T-cell (primary cell): ENCODE measurements around the gene LAPTM5. TPM values are rescaled to one million over a fixed set of nuclear protein-coding genes. Genes with fewer than 3 reads are reported as not detected.

Experiments
- ATAC-seq, 4 experiments: fragments of 200-7000 bp in 3 of 4; fragments of 150-1000 bp in 1 of 4; cut with Tn5 transposase; replicated peaks in 1 of 4; 1 replicate in 3 of 4; 2 replicates in 1 of 4; pipeline ENCODE4 v1.10.0; 2021; ENCODE audit warnings: moderate library complexity in 3 of 4, mild to moderate bottlenecking in 2 of 4, moderate number of reproducible peaks in 1 of 4
- CTCF ChIA-PET, 2 donors: fragments of 300-600 bp; sonication (Branson Sonifier 250); formaldehyde crosslinking; loops; one replicate each; lab custom pipeline; 2022; ENCODE audit warnings: antibody characterized with exemption in 2 of 2; lab: Charles Lee
- POLR2A ChIA-PET, 2 donors: fragments of 300-600 bp; sonication (Branson Sonifier 250); formaldehyde crosslinking; loops; one replicate each; lab custom pipeline; 2022; ENCODE audit warnings: antibody characterized with exemption in 2 of 2; lab: Charles Lee
- DNase-seq, 35 experiments: peaks; one replicate each; pipeline versions ENCODE4 v3.0.0 to v3.0.0-alpha.2; 2013 to 2023
- H3K27ac ChIP-seq: one replicate; pipeline ENCODE4 v1.5.1; 2013; ENCODE audit warnings: low read length
- H3K27me3 ChIP-seq, 2 experiments: replicated peaks in 1 of 2; 1 replicate in 1 of 2; 2 replicates in 1 of 2; pipeline versions ENCODE4 v1.6.1 to v1.7.0; 2013; ENCODE audit warnings: low read length in 1 of 2, mixed read lengths in 1 of 2; ENCODE audit not compliant: control insufficient read depth in 2 of 2, insufficient read depth in 2 of 2; ENCODE audit errors: extremely low read depth in 1 of 2
- H3K36me3 ChIP-seq, 2 donors: 1 replicate in 1 of 2; 2 replicates in 1 of 2; pipeline versions ENCODE4 v1.6.1 to v1.7.0; 2013; ENCODE audit warnings: low read length in 1 of 2; ENCODE audit not compliant: control insufficient read depth in 2 of 2, insufficient read depth in 1 of 2; ENCODE audit errors: extremely low read depth in 1 of 2
- H3K4me1 ChIP-seq, 2 experiments: 1 replicate in 1 of 2; 2 replicates in 1 of 2; pipeline versions ENCODE4 v1.6.1 to v1.7.0; 2013; ENCODE audit warnings: low read length in 2 of 2, mixed read lengths in 1 of 2; ENCODE audit not compliant: insufficient read depth in 2 of 2, control insufficient read depth in 1 of 2; ENCODE audit errors: extremely low read depth in 1 of 2
- H3K4me3 ChIP-seq, 2 donors: 1 replicate in 1 of 2; 2 replicates in 1 of 2; pipeline versions ENCODE4 v1.5.1 to v1.7.0; 2013; ENCODE audit warnings: mild to moderate bottlenecking in 2 of 2, low read length in 1 of 2, moderate library complexity in 1 of 2; ENCODE audit not compliant: control insufficient read depth in 1 of 2; ENCODE audit errors: extremely low read depth in 1 of 2
- H3K9me3 ChIP-seq: 2 replicates; pipeline ENCODE4 v1.7.0; 2013
- H3K27ac Mint-ChIP-seq, 2 donors: one replicate each; pipeline ENCODE4 v1.8.0; 2020 to 2021; ENCODE audit warnings: mild to moderate bottlenecking in 2 of 2, mixed read lengths in 2 of 2
- H3K27me3 Mint-ChIP-seq, 2 donors: one replicate each; pipeline ENCODE4 v1.8.0; 2021 to 2022; ENCODE audit warnings: mixed read lengths in 2 of 2
- H3K36me3 Mint-ChIP-seq: one replicate; pipeline ENCODE4 v1.8.0; 2021; ENCODE audit warnings: mixed read lengths
- H3K4me1 Mint-ChIP-seq, 3 donors: one replicate each; pipeline ENCODE4 v1.8.0; 2020 to 2022; ENCODE audit warnings: mixed read lengths in 3 of 3, mild to moderate bottlenecking in 1 of 3
- H3K4me3 Mint-ChIP-seq, 3 donors: one replicate each; pipeline ENCODE4 v1.8.0; 2020 to 2022; ENCODE audit warnings: mild to moderate bottlenecking in 3 of 3, mixed read lengths in 3 of 3, moderate library complexity in 3 of 3
- H3K9me3 Mint-ChIP-seq, 3 donors: one replicate each; pipeline ENCODE4 v1.8.0; 2020 to 2022; ENCODE audit warnings: mixed read lengths in 3 of 3
- WGBS: methylation state at CpG from one replicate; pipeline ENCODE4 v1.1.5; 2013; ENCODE audit warnings: missing lambda C conversion rate; ENCODE audit not compliant: insufficient coverage; 5-methylcytosine and 5-hydroxymethylcytosine counted together
- total RNA-seq, 35 experiments: library from RNA in 6 of 35; stranded (reverse) in 6 of 35; fragments of 120-200 nt in 1 of 35; gene quantifications; one replicate each; pipeline versions ENCODE4 v1.2.1 to v1.2.4 and lab custom pipeline; 2013 to 2026

The LAPTM5 gene
- total RNA-seq, 5 donors from 2014 or later (not counting 1 experiment from before 2014, with no cell fraction given): 529 to 586 (median 559) TPM

DNA sequence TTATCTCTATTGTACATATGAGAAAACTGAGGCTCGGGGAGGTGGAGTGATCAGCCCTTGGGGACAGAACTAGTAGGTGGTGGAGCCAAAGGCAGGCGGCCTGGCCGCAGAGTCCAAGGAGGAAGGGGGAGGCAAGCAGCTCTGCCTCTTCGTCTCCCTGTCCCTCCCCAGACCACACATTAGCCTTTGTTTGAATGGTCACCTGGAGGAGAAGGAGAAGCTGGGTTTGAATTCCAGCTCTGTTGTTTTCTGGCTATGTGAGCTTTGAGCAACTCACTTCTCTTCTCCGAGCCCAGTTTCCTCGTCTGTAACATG, 21.4 kb upstream of the LAPTM5 start:
- Histone ChIP-seq H3K9me3 (no peaks in the 10 kb centered on the region), H3K27me3 (peaks cover 0 to 17% of the 10 kb centered on the region in 2 experiments), H3K4me1 (peaks cover 4 to 19% of the 10 kb centered on the region in 2 experiments), H3K36me3 (no peaks in the 10 kb centered on the region), H3K27ac (no peak overlapping the region), H3K4me3 (no peak overlapping the region)
- DNase-seq (no peak), ATAC-seq (no peak)
- Mint-ChIP-seq H3K4me3 (peak overlapping the region in 1 of 3 donors; percentile 17), H3K9me3 (no peaks in the 10 kb centered on the region), H3K27me3 (peaks cover 0 to 1% of the 10 kb centered on the region in 2 donors), H3K27ac (peak overlapping the region in 1 of 2 donors; percentile 58), H3K4me1 (peaks cover 13 to 21% (median 21%) of the 10 kb centered on the region in 3 donors), H3K36me3 (no peaks in the 10 kb centered on the region)
- ChIA-PET CTCF (interaction anchor here (1.3 to 3.9 kb wide), 6 partner anchors 12 to 59 kb away, joined by 5 to 114 read pairs (median 32); partner anchors contain the start of genes LAPTM5 (in 1 of the 2) and MATN1 (in 1 of the 2)), POLR2A (interaction anchor here in 1 of 2 donors (1.2 kb wide), 1 partner anchor 61 kb away, joined by 5 read pairs; no protein-coding TSS in a partner anchor)
- no CpG with 5 or more reads among the region's 6 CpGs for WGBS

DNA sequence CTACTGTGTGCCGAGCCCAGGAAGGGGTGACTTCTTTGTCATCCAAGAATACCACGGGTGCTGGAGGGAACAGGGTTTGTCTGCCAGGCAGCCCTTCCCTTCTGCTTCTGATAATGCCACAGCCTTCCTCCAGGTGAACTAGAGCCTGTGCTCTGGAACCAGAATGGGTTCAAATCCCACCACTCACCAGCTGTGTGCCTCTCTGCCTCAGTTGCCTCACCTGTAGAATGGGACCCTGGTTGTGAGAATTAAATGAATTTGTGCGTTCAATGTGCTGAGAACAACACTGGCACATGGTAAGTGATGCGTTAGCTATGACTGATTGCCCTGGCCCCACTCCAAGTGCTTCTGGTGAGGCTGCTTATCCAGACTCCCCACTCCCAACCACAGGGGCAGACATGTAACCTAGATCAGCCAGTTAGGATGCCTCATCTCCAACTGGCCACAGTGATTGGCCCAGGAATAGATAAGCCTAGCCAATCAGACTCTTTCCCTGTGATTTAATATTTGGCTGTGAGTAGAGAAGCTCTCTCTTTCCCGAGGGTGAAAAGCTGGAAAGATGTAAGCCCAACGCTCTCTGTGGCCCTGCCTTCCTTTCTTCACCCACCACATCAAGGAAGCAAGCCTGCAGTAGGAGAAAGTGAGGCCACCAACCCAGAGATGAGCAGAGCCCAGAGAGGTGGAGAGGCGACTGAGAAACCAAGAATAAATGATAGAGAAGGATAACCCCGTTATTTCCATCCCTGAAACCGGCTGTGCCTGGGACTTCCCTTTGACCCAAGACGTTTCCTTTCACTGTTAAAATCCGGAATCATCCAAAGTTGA, 20.8 kb upstream of the LAPTM5 start:
- WGBS: 100% methylated on average over 3 of the region's 11 CpGs
- Mint-ChIP-seq H3K4me1 (peaks cover 13 to 21% (median 21%) of the 10 kb centered on the region in 3 donors), H3K9me3 (no peaks in the 10 kb centered on the region), H3K4me3 (no peak overlapping the region), H3K27ac (no peak overlapping the region), H3K36me3 (no peaks in the 10 kb centered on the region), H3K27me3 (peaks cover 0 to 1% of the 10 kb centered on the region in 2 donors)
- ChIA-PET CTCF (interaction anchor here (0.9 to 3.9 kb wide), 6 partner anchors 17 to 58 kb away, joined by 4 to 114 read pairs (median 32); partner anchors contain the start of genes LAPTM5 (in 1 of the 2) and MATN1 (in 1 of the 2)), POLR2A (no interaction called here)
- Histone ChIP-seq H3K36me3 (no peaks in the 10 kb centered on the region), H3K4me1 (peaks cover 4 to 19% of the 10 kb centered on the region in 2 experiments), H3K27ac (no peak overlapping the region), H3K9me3 (no peaks in the 10 kb centered on the region), H3K27me3 (peaks cover 0 to 15% of the 10 kb centered on the region in 2 experiments), H3K4me3 (no peak overlapping the region)
- DNase-seq (no peak), ATAC-seq (no peak)

DNA sequence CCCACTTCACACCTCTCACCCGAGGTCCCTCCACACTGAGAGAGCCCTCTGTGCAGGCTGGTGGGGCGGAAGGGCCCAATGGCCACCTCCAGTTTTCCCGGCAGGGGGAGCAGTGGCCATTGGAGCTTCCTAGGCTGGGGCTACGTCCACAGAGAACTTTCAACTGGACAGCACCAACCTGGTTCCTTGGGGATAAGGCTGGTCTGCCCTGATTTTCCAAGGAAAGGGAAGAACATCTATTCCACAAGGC, 20.3 kb upstream of the LAPTM5 start:
- no peak overlapping the region for H3K27ac Mint-ChIP-seq
- no peaks in the 10 kb centered on the region for H3K36me3 Mint-ChIP-seq
- no peak overlapping the region for H3K4me3 Mint-ChIP-seq
- H3K9me3 Mint-ChIP-seq: no peaks in the 10 kb centered on the region
- Histone ChIP-seq H3K27me3 (peaks cover 0 to 13% of the 10 kb centered on the region in 2 experiments), H3K9me3 (no peaks in the 10 kb centered on the region), H3K27ac (no peak overlapping the region), H3K4me1 (peaks cover 4 to 18% of the 10 kb centered on the region in 2 experiments), H3K4me3 (no peak overlapping the region), H3K36me3 (no peaks in the 10 kb centered on the region)
- DNase-seq (no peak), ATAC-seq (no peak)
- CTCF ChIA-PET: interaction anchor here (0.7 to 3.9 kb wide), 5 partner anchors 16 to 58 kb away, joined by 3 to 114 read pairs (median 39); partner anchors contain the start of gene MATN1 (in 1 of the 2)
- peaks cover 0 to 1% of the 10 kb centered on the region in 2 donors for H3K27me3 Mint-ChIP-seq
- WGBS: 63% methylated on average over 4 of the region's 4 CpGs
- peaks cover 13 to 21% (median 21%) of the 10 kb centered on the region in 3 donors for H3K4me1 Mint-ChIP-seq
- POLR2A ChIA-PET: no interaction called here

DNA sequence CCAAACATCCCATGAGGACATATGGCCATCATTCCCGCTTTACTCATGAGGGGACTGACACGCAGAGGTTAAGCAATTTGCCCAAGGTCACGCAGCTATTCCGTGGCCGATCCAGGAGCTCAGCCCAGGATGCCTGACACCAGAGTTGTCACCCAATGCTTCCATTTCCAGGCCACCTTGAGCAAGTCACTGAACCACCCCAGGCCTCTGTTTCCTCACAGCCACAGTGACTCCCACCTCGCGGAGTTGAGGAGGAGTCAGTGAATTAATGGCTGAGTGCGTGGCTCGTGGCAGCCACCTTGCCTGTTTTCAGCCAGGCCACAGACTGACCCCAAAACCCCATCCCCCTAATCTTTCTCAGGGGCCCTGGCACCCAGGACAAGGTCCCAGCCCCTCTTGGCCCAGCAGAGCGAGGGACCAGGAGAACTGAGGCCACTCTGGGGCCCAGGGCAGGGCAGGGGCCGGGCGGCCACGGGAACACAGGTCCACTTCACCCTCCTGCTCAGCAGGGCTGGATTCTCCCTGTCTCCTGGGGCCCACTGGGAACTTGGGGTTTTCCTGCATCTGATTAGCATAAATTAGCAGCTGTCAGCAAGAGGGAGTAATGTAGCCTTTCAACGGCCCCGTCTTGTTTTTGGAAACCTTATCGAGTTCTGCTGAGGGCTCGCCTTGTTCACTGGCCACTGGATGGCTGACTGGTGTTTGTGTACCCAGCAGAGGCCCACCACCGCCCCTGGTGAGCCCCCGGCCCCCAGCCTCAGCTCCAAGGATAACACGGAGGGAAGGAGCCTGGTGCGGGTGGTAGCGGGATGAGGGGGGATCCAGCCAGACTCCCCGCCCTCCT, 19.7 kb upstream of the LAPTM5 start:
- Mint-ChIP-seq H3K9me3 (no peaks in the 10 kb centered on the region), H3K27ac (no peak overlapping the region), H3K27me3 (peaks cover 0 to under 1% of the 10 kb centered on the region in 2 donors), H3K4me1 (peaks cover 13 to 19% (median 15%) of the 10 kb centered on the region in 3 donors), H3K36me3 (no peaks in the 10 kb centered on the region), H3K4me3 (no peak overlapping the region)
- H3K36me3 ChIP-seq: no peaks in the 10 kb centered on the region
- no peaks in the 10 kb centered on the region for H3K9me3 ChIP-seq
- ATAC-seq (no peak), DNase-seq (no peak)
- WGBS: 87% methylated on average over 9 of the region's 23 CpGs
- H3K4me3 ChIP-seq: no peak overlapping the region
- no peak overlapping the region for H3K27ac ChIP-seq
- H3K4me1 ChIP-seq: peaks cover 4 to 12% of the 10 kb centered on the region in 2 experiments
- ChIA-PET POLR2A (interaction anchor here in 1 of 2 donors (0.6 kb wide), 1 partner anchor 51 kb away, joined by 3 read pairs; no protein-coding TSS in a partner anchor), CTCF (interaction anchor here in 1 of 2 donors (0.7 to 3.9 kb wide), 5 partner anchors 16 to 57 kb away, joined by 3 to 114 read pairs (median 4); no protein-coding TSS in a partner anchor)
- peaks cover 0 to 12% of the 10 kb centered on the region in 2 experiments for H3K27me3 ChIP-seq

DNA sequence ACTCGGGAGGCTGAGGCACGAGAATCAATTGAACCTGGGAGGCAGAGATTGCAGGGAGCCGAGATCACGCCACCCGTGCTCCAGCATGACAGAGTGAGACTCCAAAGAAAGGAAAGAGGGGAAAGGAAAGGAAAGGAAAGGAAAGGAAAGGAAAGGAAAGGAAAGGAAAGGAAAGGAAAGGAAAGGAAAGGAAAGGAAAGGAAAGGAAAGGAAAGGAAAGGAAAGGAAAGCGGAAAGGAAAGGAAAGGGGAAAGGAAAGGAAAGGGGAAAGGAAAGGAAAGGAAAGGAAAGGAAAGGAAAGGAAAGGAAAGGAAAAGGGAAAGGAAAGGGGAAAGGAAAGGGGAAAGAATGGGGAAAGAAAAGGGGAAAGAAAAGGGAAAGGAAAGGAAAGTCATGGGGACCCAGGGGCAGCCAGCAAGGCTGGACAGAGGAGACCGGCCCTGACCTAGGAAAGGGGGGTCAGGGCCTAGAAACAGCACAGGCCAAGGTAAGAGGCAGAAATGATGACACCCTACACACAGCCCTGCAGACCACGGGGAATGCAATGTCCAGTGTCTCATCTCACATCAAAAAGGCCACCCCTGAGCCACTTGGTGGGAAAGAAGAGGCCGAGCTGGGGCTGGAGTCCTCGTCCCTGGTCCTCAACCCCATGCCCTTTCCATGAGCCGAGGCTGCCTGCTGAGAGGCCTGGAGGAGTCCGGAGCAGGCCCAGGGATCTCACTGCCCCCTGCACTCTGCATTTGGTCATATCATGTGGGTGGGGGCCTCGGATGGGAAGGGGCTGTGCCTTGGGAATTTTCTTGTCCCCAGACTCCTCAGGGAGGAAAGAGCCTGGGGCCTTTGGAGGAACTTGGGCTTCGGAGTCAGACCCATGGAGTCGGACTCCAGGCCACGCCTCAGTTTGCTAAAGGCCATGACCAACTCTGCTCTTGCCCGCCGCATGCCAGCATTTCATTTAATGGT, 18.8 kb upstream of the LAPTM5 start:
- ChIA-PET CTCF (interaction anchor here in 1 of 2 donors (1.1 kb wide), 1 partner anchor 16 kb away, joined by 3 read pairs; no protein-coding TSS in a partner anchor), POLR2A (interaction anchor here in 1 of 2 donors (0.6 kb wide), 1 partner anchor 51 kb away, joined by 3 read pairs; no protein-coding TSS in a partner anchor)
- Mint-ChIP-seq H3K9me3 (no peaks in the 10 kb centered on the region), H3K27ac (no peak overlapping the region), H3K4me1 (peaks cover 13 to 19% (median 15%) of the 10 kb centered on the region in 3 donors), H3K36me3 (no peaks in the 10 kb centered on the region), H3K4me3 (no peak overlapping the region), H3K27me3 (no peaks in the 10 kb centered on the region)
- no peak overlapping the region for H3K4me3 ChIP-seq
- peaks cover 0 to 11% of the 10 kb centered on the region in 2 experiments for H3K27me3 ChIP-seq
- ATAC-seq (no peak), DNase-seq (no peak)
- WGBS: 93% methylated on average over 13 of the region's 18 CpGs
- no peak overlapping the region for H3K27ac ChIP-seq
- peaks cover 4 to 12% of the 10 kb centered on the region in 2 experiments for H3K4me1 ChIP-seq
- no peaks in the 10 kb centered on the region for H3K36me3 ChIP-seq
- no peaks in the 10 kb centered on the region for H3K9me3 ChIP-seq
